PC-3 (cell line): ENCODE data around the gene PCNX2.

Experiments used
- CTCF ChIP-seq: fragments of 300-600 bp; sonication (generic); conservative IDR thresholded peaks from 2 replicates; pipeline ENCODE4 v1.5.1; 2017; ENCODE audit warnings: antibody characterized with exemption, low read depth, mild to moderate bottlenecking, low read length
- EZH2phosphoT487 ChIP-seq: fragments of 300-600 bp; sonication (generic); IDR thresholded peaks from 2 replicates; pipeline ENCODE4 v1.6.1; 2018; ENCODE audit warnings: mild to moderate bottlenecking, antibody characterized with exemption, low read length, borderline replicate concordance

DNA sequence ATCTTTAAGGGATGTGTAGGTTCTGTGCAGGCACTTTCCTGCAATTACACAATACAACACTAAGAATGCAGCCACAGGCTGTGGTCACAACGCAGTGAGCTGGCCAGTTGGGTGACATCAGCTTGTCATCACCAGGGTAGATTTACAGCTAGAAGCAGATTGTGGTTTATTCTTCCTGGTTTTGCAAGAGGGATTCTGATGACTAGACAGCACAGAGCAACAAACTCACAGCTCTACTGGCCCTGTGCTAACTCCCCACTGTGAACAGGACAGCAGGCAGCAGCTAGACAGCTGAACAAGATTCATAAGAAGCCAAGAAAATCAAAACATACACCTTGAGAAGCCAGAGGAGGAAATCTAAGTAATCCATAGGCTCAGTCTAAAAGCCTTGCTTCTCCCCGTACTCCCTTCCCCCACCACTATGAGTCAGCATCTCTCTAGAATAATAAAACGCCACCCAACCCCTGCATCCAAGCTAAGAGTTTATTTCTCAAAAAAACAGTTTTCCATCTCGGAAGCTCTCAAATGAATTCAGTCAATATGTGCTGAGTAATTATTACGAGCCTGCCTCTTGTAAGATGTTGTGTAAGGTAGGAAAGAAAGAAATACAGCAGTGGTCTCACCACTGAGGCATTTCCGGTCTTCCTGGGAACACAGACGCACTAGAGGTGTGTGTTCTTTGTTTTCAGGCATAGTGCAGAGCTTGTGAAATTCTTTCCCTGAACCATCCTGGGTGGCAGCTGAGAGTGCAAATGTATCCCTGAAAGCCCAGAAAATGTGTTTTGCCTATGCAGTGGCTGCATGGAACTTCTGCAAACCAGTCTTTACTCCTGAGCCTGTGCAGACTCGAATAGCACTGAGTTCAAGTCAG is 182.3 kb downstream of the PCNX2 start:
- no peak for TF ChIP-seq CTCF
- TF ChIP-seq EZH2phosphoT487 = no peak
